Measurements from ENCODE around the gene PKN1. TPM values are rescaled to one million over a fixed set of nuclear protein-coding genes. Genes with fewer than 3 reads are reported as not detected.
"Not testable (repeated sequence)": the region's sequence is repeated elsewhere in the genome, so short reads cannot be mapped to it uniquely, and the experiment has no call there.

PKN1 gene
- total and polyA plus RNA-seq, 2 experiments from 2014 or later, result 109 to 147 TPM

DNA sequence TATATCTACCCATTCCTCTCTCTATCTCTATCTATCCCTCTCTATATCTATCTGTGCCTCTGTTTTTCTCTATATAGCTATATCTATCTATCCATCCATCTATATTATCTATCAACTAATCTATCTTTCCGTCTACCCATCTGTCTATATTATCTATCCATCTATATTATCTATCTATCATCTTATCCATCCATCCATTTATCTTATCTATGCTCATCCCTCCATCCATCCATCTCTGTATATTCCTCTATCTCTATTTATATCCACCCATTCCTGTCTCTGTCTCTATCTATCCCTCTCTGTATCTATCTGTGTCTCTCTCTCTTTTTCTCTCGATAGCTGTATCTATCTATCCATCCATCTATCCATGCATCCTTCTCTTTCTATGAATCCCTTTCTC lies 27.8 kb downstream of the PKN1 start:
- TF ChIP-seq, protein P1, sequence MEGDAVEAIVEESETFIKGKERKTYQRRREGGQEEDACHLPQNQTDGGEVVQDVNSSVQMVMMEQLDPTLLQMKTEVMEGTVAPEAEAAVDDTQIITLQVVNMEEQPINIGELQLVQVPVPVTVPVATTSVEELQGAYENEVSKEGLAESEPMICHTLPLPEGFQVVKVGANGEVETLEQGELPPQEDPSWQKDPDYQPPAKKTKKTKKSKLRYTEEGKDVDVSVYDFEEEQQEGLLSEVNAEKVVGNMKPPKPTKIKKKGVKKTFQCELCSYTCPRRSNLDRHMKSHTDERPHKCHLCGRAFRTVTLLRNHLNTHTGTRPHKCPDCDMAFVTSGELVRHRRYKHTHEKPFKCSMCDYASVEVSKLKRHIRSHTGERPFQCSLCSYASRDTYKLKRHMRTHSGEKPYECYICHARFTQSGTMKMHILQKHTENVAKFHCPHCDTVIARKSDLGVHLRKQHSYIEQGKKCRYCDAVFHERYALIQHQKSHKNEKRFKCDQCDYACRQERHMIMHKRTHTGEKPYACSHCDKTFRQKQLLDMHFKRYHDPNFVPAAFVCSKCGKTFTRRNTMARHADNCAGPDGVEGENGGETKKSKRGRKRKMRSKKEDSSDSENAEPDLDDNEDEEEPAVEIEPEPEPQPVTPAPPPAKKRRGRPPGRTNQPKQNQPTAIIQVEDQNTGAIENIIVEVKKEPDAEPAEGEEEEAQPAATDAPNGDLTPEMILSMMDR (IDR thresholded peaks at IDR 0.05; ENCODE audit: low read depth, low read length), result no peak
- no peaks in the 10 kb centered on the region for H3K4me1 ChIP-seq (ENCODE audit: low read depth)
- no peak overlapping the region for H3K4me3 ChIP-seq
- H3K27me3 ChIP-seq, result no peaks in the 10 kb centered on the region
- DNase-seq (ENCODE audit: low read depth in 1 of 2, low spot score in 1 of 2), result no peak
- H3K9me3 ChIP-seq (ENCODE audit: low read depth), result no peaks in the 10 kb centered on the region
- H3K27ac ChIP-seq, result no peak overlapping the region
- peaks cover 17% of the 10 kb centered on the region for H3K36me3 ChIP-seq

DNA sequence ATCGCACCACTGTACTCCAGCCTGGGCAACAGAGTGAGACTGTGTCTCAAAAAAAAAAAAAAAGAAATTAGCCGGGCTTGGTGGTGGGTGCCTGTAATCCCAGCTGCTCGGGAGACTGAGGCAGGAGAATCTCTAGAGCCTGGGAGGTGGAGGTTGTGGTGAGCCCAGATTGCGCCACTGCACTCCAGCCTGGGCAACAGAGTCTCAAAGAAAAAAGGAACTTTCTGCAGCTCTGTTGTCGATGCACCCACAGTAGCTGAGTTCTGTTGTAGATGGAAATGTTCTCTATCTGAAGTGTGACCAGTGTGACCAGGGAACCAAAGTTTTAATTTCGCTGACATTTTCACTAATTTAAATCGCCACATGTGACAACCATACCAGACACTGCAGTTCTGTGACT lies 29.3 kb downstream of the PKN1 start:
- not testable (repeated sequence) for H3K4me3 ChIP-seq; H3K27ac ChIP-seq; DNase-seq (ENCODE audit: low read depth in 1 of 2, low spot score in 1 of 2); H3K9me3 ChIP-seq (ENCODE audit: low read depth); H3K27me3 ChIP-seq; H3K4me1 ChIP-seq (ENCODE audit: low read depth)
- H3K36me3 ChIP-seq, result peaks cover 17% of the 10 kb centered on the region

DNA sequence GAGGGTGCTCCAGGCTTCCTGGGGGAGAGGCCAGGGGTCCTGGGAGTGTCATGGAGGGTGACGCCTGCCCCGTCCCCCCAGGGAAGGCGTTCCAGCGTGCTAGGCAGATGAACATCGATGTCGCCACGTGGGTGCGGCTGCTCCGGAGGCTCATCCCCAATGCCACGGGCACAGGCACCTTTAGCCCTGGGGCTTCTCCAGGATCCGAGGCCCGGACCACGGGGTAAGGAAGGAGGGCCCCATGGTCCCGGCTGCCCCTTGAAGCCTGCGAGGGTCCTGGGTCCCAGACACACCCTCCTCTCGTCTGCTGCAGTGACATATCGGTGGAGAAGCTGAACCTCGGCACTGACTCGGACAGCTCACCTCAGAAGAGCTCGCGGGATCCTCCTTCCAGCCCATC lies 30.6 kb downstream of the PKN1 start:
- Histone ChIP-seq H3K4me3 (no peak overlapping the region), H3K9me3 (ENCODE audit: low read depth) (no peaks in the 10 kb centered on the region), H3K4me1 (ENCODE audit: low read depth) (no peaks in the 10 kb centered on the region), H3K27me3 (no peaks in the 10 kb centered on the region), H3K36me3 (peaks cover 21% of the 10 kb centered on the region), H3K27ac (no peak overlapping the region)
- TF ChIP-seq, protein P1 (IDR thresholded peaks at IDR 0.05; ENCODE audit: low read depth, low read length), result no peak
- no peak for DNase-seq (ENCODE audit: low read depth in 1 of 2, low spot score in 1 of 2)

DNA sequence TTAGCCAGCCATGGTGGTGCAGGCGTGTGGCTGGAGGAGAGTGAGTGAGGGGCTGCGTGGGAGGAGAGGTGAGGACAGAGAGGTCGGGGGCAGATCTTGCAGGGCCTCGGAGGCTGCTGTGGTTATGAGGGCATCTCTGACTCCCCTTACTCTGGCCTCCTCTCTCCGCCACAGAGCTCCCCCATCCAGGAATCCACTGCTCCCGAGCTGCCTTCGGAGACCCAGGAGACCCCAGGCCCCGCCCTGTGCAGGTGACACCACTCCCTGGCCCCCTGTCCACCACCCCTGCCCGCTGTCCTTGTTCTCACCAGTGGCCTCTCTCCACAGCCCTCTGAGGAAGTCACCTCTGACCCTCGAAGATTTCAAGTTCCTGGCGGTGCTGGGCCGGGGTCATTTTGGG lies 34.3 kb downstream of the PKN1 start:
- no peaks in the 10 kb centered on the region for H3K27me3 ChIP-seq
- no peaks in the 10 kb centered on the region for H3K9me3 ChIP-seq (ENCODE audit: low read depth)
- no peaks in the 10 kb centered on the region for H3K4me1 ChIP-seq (ENCODE audit: low read depth)
- TF ChIP-seq, protein P1 (IDR thresholded peaks at IDR 0.05; ENCODE audit: low read depth, low read length), result no peak
- H3K27ac ChIP-seq, result no peak overlapping the region
- no peak for DNase-seq (ENCODE audit: low read depth in 1 of 2, low spot score in 1 of 2)
- no peak overlapping the region for H3K4me3 ChIP-seq
- peaks cover 9% of the 10 kb centered on the region for H3K36me3 ChIP-seq

DNA sequence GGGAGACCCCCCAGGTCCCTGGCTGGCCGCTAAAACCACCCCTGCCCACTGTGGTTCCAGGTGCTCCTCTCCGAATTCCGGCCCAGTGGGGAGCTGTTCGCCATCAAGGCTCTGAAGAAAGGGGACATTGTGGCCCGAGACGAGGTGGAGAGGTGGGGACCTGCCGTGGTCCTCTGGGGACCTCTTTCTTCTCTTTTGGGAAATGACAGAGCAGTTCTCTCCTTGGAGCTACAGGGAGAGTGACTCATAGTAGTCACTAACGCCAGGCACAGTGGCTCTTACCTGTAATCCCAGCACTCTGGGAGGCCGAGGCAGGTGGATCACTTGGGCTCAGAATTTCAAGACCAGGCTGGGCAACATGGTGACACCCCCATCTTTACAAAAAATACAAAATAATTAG lies 34.7 kb downstream of the PKN1 start:
- no peaks in the 10 kb centered on the region for H3K4me1 ChIP-seq (ENCODE audit: low read depth)
- TF ChIP-seq, protein P1 (IDR thresholded peaks at IDR 0.05; ENCODE audit: low read depth, low read length), result no peak
- H3K4me3 ChIP-seq, result no peak overlapping the region
- H3K27ac ChIP-seq, result no peak overlapping the region
- H3K9me3 ChIP-seq (ENCODE audit: low read depth), result no peaks in the 10 kb centered on the region
- DNase-seq (ENCODE audit: low read depth in 1 of 2, low spot score in 1 of 2), result no peak
- H3K27me3 ChIP-seq, result no peaks in the 10 kb centered on the region
- peaks cover 9% of the 10 kb centered on the region for H3K36me3 ChIP-seq

DNA sequence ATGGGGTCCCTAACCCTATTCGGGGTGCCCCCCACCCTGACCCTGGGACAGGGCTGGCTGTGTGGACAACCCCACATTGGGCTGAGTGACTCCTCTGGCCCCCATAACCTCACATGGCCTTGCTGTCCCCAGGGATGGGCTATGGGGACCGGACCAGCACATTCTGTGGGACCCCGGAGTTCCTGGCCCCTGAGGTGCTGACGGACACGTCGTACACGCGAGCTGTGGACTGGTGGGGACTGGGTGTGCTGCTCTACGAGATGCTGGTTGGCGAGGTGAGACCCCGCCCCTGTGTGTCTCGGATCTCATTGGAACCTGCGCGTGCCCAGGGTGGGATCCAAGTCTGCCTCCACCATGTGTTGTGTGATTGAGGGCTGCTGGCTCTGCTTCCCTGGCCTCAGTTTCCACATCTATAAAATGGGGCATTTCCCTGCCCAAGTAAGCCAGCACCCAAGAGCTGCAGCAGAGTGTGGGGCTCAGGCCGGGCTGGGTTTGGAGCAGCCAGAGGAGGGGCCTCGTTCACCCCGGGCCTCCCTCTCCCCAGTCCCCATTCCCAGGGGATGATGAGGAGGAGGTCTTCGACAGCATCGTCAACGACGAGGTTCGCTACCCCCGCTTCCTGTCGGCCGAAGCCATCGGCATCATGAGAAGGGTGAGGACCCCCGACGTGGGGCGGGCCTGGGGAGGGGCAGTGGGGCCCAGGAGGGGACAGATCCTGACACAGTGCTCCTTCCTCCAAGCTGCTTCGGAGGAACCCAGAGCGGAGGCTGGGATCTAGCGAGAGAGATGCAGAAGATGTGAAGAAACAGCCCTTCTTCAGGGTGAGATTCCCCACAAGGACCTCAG lies 37.1 kb downstream of the PKN1 start:
- peaks cover 9% of the 10 kb centered on the region for H3K36me3 ChIP-seq
- H3K27ac ChIP-seq, result no peak overlapping the region
- H3K9me3 ChIP-seq (ENCODE audit: low read depth), result no peaks in the 10 kb centered on the region
- no peak for DNase-seq (ENCODE audit: low read depth in 1 of 2, low spot score in 1 of 2)
- no peak overlapping the region for H3K4me3 ChIP-seq
- TF ChIP-seq, protein P1 (IDR thresholded peaks at IDR 0.05; ENCODE audit: low read depth, low read length), result no peak
- no peaks in the 10 kb centered on the region for H3K27me3 ChIP-seq
- no peaks in the 10 kb centered on the region for H3K4me1 ChIP-seq (ENCODE audit: low read depth)
